ENCODE measurements around the gene GTF3C2. TPM values are rescaled to one million over a fixed set of nuclear protein-coding genes. Genes with fewer than 3 reads are reported as not detected.
"Not testable (repeated sequence)": the region's sequence is repeated elsewhere in the genome, so short reads cannot be mapped to it uniquely, and the experiment has no call there.

GTF3C2 gene
- polyA plus RNA-seq, 4 donors = 62.8 to 77.1 (median 72.7) TPM

- DNase-seq (ENCODE audit: low read depth in 4 of 4, low spot score in 3 of 4) = peak; percentile 84 to 90 (median 85)
Measured at GRCh38 chr2:27322766-27323595, 33.6 kb downstream of the GTF3C2 start, which contains the start of gene MPV17. Gene MPV17, minus strand, starts transcription at chr2:27323097. Its CDS starts 580 bp downstream, at chr2:27322517.

DNA sequence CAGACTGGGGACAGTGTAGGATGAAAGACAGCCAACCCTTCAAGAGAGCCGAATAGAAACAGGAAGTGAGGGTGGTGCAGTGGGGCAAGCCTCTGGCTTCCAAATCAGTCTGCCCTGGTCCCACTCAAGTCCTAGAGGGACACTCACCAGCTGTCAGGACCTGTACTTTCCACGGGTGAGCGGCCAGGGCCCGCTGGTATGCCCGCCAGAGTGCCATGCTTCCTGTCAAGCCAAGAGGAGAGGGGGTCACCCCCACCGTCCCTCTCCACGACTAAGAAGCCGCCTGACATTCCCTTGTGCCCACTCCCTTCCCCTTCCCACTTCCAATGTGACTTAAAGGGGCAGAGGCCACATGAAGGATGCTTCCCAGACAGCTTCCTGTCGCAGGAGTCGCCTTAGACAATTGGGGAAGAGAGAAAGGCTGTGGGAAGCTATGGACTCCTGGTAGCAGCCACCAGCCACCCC is 34.2 kb downstream of the GTF3C2 start:
- DNase-seq (ENCODE audit: low read depth in 4 of 4, low spot score in 3 of 4) = no peak

DNA sequence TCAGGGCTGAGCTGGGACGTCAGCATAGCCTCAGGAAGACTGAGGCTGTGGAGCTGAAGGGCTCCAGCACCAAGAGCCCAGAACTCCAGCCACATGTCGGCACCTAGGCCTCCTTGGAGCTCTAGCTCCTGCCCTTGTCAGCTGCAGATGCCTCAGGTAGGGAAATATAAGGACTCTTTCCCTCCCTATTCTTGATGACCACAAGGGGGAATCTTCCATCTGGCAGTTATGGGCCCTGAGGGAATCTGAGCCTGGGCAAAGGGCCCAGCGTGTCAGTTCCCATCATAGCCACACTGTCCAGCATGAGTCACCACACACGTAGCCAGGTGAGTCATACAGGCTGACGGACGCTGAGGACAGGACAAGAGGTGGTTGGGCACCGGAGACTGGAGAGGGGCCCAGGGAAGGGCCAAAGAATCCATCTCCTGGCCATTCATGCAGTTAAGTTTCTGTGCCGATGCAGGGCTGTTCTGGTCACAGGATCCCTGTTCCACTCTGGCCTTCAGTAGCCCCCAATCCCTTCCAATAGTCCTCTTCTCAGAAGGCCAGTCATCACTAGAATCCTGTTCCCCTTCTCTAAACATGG is 35.5 kb downstream of the GTF3C2 start:
- no peak for DNase-seq (ENCODE audit: low read depth in 4 of 4, low spot score in 3 of 4)

- DNase-seq (ENCODE audit: low read depth in 4 of 4, low spot score in 3 of 4) = not testable (repeated sequence)
Measured at GRCh38 chr2:27319839-27320238, 36.7 kb downstream of the GTF3C2 start.

DNA sequence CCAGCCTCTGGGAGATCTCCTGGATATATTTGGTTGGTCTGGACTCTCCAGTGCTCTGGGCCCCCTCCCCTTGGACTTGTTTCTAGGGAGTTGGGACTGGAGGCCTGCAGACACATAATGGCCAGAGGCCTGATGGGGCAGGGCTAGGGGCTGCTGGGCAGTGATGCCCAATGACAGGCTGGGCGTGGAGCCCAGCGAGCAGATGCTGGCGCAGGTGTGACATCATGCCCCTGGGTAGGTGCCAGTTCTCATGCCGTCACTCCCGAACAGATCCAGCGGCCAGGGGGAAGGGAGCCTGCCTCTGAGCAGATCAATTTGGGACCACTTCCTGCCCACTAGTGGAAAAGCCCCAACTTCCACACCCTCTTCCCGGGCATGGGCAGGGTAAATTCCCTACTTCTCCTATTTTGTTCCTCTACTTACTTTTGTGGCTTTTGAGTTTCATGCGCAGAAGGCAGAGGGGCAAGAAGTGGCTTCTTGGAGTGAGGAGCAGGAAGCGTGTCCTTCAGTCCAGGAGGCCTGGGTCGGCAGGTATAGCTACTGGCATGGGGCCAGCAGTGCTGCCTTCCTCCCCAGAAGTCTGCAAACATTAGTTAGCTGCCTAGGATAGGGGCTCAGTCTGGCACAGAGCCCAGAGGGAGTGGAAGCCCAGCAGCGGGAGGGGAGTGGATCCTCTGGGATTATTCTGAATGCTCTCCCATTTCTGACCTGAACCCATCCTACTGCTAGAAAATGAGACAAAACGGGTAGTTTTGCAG is 39.7 kb downstream of the GTF3C2 start:
- no peak for DNase-seq (ENCODE audit: low read depth in 4 of 4, low spot score in 3 of 4)

- no peak for DNase-seq (ENCODE audit: low read depth in 4 of 4, low spot score in 3 of 4)
Measured at GRCh38 chr2:27315122-27315521, 41.4 kb downstream of the GTF3C2 start.

DNA sequence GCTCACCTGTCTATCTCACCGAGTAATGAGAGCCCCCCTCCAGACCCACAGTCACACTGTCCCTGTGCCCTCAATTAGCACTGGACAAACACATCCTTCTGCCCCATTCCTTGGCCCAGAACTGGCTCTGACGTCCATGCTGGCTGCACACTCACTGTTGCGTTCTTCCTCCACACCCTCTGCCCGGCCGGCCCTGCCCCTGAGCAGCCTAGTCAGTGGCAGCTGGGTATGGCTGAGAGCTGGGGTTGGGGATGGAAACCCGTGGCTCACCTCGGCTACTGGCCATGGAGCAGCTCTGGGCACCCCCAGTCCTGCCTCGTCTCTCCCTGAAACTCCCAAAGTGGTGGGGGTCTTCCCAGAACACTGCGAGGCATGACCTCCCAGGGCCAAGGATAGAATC is 41.9 kb downstream of the GTF3C2 start:
- DNase-seq (ENCODE audit: low read depth in 4 of 4, low spot score in 3 of 4) = no peak

- no peak for DNase-seq (ENCODE audit: low read depth in 4 of 4, low spot score in 3 of 4)
Measured at GRCh38 chr2:27313882-27314645, 42.5 kb downstream of the GTF3C2 start.

DNA sequence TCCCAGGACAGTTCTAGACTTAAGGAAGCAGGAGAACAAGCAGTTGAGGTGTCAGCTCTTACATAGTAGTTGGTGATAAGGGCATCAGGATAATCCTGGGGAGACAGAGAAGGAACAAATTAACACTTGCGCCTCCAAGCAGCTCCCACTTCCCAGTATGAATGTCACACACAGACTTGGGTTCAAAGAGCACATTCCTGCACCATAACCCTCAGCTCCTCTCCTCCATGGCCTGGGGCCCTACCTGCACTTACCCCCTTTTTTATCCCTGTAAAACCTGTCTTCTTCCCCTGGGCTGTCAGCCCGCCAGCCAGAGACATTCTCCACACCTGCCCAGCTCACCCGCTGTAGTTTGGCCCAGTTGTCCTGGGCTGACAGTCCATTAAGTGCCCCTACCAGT is 44.4 kb downstream of the GTF3C2 start:
- no peak for DNase-seq (ENCODE audit: low read depth in 4 of 4, low spot score in 3 of 4)

- DNase-seq (ENCODE audit: low read depth in 4 of 4, low spot score in 3 of 4) = no peak
Measured at GRCh38 chr2:27309651-27310050, 46.9 kb downstream of the GTF3C2 start.

DNA sequence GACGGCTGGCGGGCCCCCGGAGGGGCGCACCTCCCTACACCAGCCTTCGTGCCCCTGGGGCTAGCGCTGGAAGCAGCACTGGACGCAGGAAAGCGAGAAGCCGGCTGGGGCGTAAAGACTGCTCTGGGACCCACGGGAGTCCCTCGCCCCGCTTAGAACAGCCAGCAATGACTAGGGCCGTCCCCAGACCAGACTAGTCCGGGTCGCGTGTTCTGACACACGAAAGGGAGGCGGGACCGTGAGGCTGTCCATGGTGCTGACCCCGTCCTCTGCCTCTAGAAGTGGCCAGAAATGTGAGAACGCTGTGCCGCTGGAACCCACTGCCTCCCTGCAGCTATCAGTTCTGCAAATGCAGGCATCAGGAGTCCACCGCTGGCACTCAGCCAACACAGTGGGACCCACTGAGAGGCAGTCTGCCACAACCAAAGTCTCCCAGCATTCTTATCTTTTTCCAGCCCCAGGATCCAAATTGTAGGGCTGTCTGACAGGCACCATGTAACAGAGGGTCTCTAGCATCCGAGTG is 48.1 kb downstream of the GTF3C2 start, which contains the start of gene UCN:
Gene UCN (minus strand): TSS at position 87 of the 523 bp plus-strand sequence. CDS start 550 bp downstream, outside the sequence.
- peak in 3 of 4 donors; percentile 54 to 67 (median 62) for DNase-seq (ENCODE audit: low read depth in 4 of 4, low spot score in 3 of 4)

GRCh38 chr2:27307545-27308358 is 48.8 kb downstream of the GTF3C2 start:
- no peak for DNase-seq (ENCODE audit: low read depth in 4 of 4, low spot score in 3 of 4)

DNA sequence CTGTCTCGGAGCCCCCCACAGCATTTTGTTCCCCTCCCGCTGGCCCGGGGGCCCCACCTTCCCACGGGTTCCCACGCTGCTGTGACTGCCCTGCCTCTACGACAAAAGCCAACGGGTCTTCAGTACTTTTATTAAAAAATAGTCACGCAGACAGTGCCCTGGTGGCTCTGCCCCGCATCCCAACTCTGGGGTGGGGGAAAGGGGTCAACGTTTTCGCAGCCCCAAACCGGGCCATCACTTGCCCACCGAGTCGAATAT is 49.3 kb downstream of the GTF3C2 start:
- DNase-seq (ENCODE audit: low read depth in 4 of 4, low spot score in 3 of 4) = no peak

DNA sequence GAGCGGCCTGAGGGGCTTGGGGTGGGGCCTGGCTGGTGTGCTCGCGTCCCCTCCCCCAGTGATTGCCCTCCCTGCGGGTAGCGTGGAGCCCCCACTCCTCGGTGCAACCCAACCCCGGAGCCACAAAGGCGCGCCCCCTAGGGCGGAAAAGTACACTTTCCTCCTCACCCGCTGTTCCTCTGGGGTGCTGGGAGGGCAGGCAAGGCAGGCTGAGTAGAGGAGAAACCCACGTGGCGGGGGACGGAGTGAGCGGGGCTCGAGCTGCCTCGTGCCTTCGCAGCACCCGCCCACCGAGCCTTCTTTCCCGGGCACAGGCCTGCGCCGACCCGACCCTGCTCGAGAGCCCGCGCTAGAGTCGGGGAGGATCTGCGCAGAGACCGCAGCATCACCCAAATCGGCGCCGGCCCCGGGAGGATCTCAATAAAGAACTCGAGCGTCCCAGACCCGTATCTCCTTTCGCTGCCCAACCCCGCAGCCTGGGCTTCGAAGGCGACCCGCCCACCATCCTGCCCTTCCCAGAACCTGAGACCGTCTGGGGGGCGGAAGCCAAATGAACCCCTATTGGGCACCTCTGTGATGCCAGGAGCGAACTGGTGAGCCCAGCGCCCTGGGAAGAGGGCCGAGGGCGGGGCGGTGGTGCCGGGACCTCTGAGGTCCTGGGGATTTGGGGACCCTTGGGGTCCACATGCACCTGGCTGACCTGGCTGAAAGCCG is 49.8 kb downstream of the GTF3C2 start:
- DNase-seq (ENCODE audit: low read depth in 4 of 4, low spot score in 3 of 4) = no peak

DNA sequence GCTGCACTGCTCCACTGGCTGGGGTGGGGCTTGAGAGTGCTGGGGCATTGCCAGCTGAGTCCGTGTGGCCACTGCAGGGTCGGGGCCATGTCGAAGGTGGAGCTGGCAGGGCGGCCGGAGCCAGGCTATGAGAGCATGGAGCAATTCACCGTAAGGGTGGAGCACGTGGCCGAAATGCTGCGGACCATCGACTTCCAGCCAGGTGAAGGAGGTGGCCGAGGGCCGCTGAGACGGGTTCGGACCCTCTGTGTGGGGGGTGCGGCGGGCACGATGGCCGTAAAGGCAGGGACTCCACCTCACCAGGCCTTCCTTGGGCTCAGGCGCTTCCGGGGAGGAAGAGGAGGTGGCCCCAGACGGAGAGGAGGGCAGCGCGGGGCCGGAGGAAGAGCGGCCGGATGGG is 50.4 kb downstream of the GTF3C2 start:
- no peak for DNase-seq (ENCODE audit: low read depth in 4 of 4, low spot score in 3 of 4)

GRCh38 chr2:27305516-27305915 is 51.0 kb downstream of the GTF3C2 start:
- DNase-seq (ENCODE audit: low read depth in 4 of 4, low spot score in 3 of 4) = no peak

- DNase-seq (ENCODE audit: low read depth in 4 of 4, low spot score in 3 of 4) = no peak
Measured at GRCh38 chr2:27304488-27305240, 51.9 kb downstream of the GTF3C2 start.
